ENCODE data around the gene PPIG.

DNA sequence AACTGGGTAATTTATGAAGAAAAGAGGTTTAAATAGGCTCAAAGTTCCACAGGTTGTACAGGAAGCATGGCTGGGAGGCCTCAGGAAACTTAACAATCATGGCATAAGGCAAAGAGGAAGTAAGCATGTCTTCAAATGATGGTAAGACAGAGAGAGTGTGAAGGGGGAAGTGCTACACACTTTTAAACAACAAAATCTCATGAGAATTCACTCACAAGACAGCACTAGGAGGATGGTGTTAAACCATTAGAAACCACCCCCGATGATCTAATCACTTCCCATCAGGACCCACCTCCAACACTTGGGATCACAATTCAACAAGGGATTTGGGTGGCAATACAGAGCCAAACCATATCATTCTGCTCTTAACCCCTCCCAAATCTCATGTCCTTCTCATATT lies 75.2 kb downstream of the PPIG start:
- TF ChIP-seq, protein P1, sequence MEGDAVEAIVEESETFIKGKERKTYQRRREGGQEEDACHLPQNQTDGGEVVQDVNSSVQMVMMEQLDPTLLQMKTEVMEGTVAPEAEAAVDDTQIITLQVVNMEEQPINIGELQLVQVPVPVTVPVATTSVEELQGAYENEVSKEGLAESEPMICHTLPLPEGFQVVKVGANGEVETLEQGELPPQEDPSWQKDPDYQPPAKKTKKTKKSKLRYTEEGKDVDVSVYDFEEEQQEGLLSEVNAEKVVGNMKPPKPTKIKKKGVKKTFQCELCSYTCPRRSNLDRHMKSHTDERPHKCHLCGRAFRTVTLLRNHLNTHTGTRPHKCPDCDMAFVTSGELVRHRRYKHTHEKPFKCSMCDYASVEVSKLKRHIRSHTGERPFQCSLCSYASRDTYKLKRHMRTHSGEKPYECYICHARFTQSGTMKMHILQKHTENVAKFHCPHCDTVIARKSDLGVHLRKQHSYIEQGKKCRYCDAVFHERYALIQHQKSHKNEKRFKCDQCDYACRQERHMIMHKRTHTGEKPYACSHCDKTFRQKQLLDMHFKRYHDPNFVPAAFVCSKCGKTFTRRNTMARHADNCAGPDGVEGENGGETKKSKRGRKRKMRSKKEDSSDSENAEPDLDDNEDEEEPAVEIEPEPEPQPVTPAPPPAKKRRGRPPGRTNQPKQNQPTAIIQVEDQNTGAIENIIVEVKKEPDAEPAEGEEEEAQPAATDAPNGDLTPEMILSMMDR (conservative IDR thresholded peaks at IDR 0.05 in 1 of 2, IDR thresholded peaks at IDR 0.05 in 1 of 2; ENCODE audit: extremely low read depth in 1 of 2, insufficient read depth in 1 of 2, low read depth in 1 of 2, low read length in 2 of 2) = no peak
- no peak for TF ChIP-seq EZH2 (IDR thresholded peaks at IDR 0.05; ENCODE audit: borderline replicate concordance, low read length)

Data from mammary epithelial cell (primary cell).